ENCODE data around the gene FGD6. TPM values are rescaled to one million over a fixed set of nuclear protein-coding genes. Genes with fewer than 3 reads are reported as not detected.

FGD6 gene
- total RNA-seq, 2 experiments from 2014 or later: 1.5 TPM

DNA sequence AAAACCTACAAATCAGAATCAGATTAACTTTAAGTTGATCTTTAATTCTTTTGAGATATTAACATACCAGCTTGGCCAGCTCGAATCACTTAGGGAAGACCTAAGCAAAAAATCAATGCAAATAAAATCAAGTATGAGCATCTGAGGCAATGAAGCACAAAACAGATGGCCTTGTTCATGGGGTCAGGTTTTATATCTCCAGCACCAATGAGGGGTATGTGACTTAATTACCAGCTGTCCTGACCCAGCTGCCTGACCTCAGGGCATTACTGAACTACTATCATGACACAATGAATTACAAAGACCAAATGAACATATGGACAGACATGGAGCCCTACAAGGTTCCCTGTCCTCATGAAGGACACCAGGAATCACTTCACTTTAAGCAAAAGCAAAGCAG is 70.5 kb downstream of the FGD6 start:
- Histone ChIP-seq H3K9me3 (ENCODE audit: control insufficient read depth in 1 of 2, insufficient read depth in 1 of 2, low read length in 2 of 2) (no peaks in the 10 kb centered on the region), H3K27me3 (ENCODE audit: control insufficient read depth in 1 of 2, insufficient read depth in 2 of 2, low read length in 2 of 2) (no peaks in the 10 kb centered on the region), H3K27ac (ENCODE audit: low read depth in 1 of 2, low read length in 2 of 2) (no peak overlapping the region), H3K4me1 (ENCODE audit: insufficient read depth, low read length) (no peaks in the 10 kb centered on the region), H3K36me3 (ENCODE audit: insufficient read depth, low read length) (no peaks in the 10 kb centered on the region), H3K4me3 (ENCODE audit: low read length) (no peak overlapping the region)
- no peak for TF ChIP-seq CTCF (IDR thresholded peaks at IDR 0.05)
- ChIA-PET POLR2A (no interaction called here), CTCF (no interaction called here)
- ATAC-seq (ENCODE audit: poor library complexity) (no peak), DNase-seq (no peak)
- H3K36me3 Mint-ChIP-seq (ENCODE audit: low read depth): no peaks in the 10 kb centered on the region
- no peaks in the 10 kb centered on the region for H3K4me1 Mint-ChIP-seq (ENCODE audit: low read depth)
- no peak overlapping the region for H3K4me3 Mint-ChIP-seq
- intact Hi-C loops (cut with DNase I, micrococcal nuclease): no loop called here
- H3K27me3 Mint-ChIP-seq: no peaks in the 10 kb centered on the region
- H3K27ac Mint-ChIP-seq: no peak overlapping the region
- H3K9me3 Mint-ChIP-seq: no peaks in the 10 kb centered on the region

GRCh38 chr12:95143621-95144205 is 73.6 kb downstream of the FGD6 start:
- intact Hi-C loops (cut with DNase I, micrococcal nuclease): no loop called here
- DNase-seq: no peak
- Histone ChIP-seq H3K4me1 (ENCODE audit: insufficient read depth, low read length) (no peaks in the 10 kb centered on the region), H3K27me3 (ENCODE audit: control insufficient read depth in 1 of 2, insufficient read depth in 2 of 2, low read length in 2 of 2) (no peaks in the 10 kb centered on the region), H3K27ac (ENCODE audit: low read depth in 1 of 2, low read length in 2 of 2) (no peak overlapping the region), H3K36me3 (ENCODE audit: insufficient read depth, low read length) (no peaks in the 10 kb centered on the region), H3K4me3 (ENCODE audit: low read length) (no peak overlapping the region), H3K9me3 (ENCODE audit: control insufficient read depth in 1 of 2, insufficient read depth in 1 of 2, low read length in 2 of 2) (no peaks in the 10 kb centered on the region)
- Mint-ChIP-seq H3K27ac (no peak overlapping the region), H3K27me3 (no peaks in the 10 kb centered on the region), H3K4me1 (ENCODE audit: low read depth) (no peaks in the 10 kb centered on the region), H3K4me3 (no peak overlapping the region), H3K36me3 (ENCODE audit: low read depth) (no peaks in the 10 kb centered on the region), H3K9me3 (no peaks in the 10 kb centered on the region)
- CTCF ChIA-PET: no interaction called here
- TF ChIP-seq CTCF (IDR thresholded peaks at IDR 0.05): no peak
- POLR2A ChIA-PET: interaction anchor here (0.7 kb wide), 1 partner anchor 81 kb away, joined by 3 read pairs; no protein-coding TSS in a partner anchor
- no peak for ATAC-seq (ENCODE audit: poor library complexity)

DNA sequence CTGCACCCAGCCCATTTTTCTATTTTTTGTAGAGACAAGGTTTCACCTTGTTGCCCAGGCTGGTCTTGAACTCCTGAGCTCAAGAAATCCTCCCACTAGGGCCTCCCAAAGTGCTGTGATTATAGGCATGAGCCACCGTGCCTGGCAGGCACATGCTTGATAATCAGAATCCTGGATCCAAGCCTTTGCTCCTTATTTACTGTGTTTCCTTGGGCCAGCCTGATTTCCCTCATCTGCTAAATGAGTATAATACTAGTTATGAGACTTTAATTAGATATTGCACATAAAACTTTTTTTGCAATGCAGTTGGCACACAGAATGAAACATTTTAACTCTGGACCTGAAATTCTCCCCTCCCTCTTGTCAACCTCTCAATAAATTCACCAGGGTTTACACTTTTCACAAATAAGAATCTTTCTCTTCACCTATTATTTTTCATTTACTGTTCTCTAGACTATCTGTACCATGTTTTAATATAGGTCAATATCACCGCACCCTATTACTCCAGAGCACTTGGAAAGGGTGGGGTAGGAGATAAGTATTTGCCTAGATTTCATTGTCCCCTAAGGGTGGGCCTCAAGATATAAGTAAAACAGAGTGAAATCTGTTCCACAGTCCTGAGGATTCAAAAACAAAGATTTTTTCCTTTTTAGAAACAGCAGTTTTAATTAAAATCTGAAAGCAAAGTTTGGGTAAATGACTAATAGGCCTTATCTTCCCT is 74.7 kb downstream of the FGD6 start:
- no peak for TF ChIP-seq CTCF (IDR thresholded peaks at IDR 0.05)
- Mint-ChIP-seq H3K4me1 (ENCODE audit: low read depth) (no peaks in the 10 kb centered on the region), H3K4me3 (no peak overlapping the region), H3K36me3 (ENCODE audit: low read depth) (no peaks in the 10 kb centered on the region), H3K27ac (no peak overlapping the region), H3K27me3 (no peaks in the 10 kb centered on the region), H3K9me3 (no peaks in the 10 kb centered on the region)
- no peaks in the 10 kb centered on the region for H3K4me1 ChIP-seq (ENCODE audit: insufficient read depth, low read length)
- intact Hi-C loops (cut with DNase I, micrococcal nuclease): no loop called here
- H3K4me3 ChIP-seq (ENCODE audit: low read length): no peak overlapping the region
- H3K36me3 ChIP-seq (ENCODE audit: insufficient read depth, low read length): no peaks in the 10 kb centered on the region
- CTCF ChIA-PET: no interaction called here
- ATAC-seq (ENCODE audit: poor library complexity): no peak
- H3K27ac ChIP-seq (ENCODE audit: low read depth in 1 of 2, low read length in 2 of 2): no peak overlapping the region
- H3K9me3 ChIP-seq (ENCODE audit: control insufficient read depth in 1 of 2, insufficient read depth in 1 of 2, low read length in 2 of 2): no peaks in the 10 kb centered on the region
- POLR2A ChIA-PET: no interaction called here
- no peak for DNase-seq
- H3K27me3 ChIP-seq (ENCODE audit: control insufficient read depth in 1 of 2, insufficient read depth in 2 of 2, low read length in 2 of 2): no peaks in the 10 kb centered on the region
